ENCODE measurements around the gene ACADSB. TPM values are rescaled to one million over a fixed set of nuclear protein-coding genes. Genes with fewer than 3 reads are reported as not detected.

Gene ACADSB
- polyA plus RNA-seq, 1 donor from 2014 or later = 20.3 TPM

DNA sequence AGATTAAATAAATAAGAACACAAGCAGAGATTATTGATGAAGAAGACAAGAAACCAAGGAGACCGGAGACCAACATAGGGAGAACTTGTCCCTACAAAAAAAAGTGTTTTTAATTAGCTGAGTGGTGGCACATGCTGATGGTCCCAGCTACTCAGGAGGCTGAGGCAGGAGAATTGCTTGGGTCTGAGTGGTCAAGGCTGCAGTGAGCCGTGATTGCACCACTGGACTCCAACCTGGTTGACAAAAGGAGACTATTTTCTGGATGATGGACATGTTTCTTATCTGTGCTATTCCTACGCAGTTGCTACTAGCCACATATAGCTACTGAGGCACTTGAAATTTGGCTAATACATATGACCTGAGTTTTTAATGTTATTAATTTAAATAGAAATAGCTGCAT, 9.9 kb upstream of the ACADSB start:
- Histone ChIP-seq H4K20me1 (ENCODE audit: insufficient read depth) (no peaks in the 10 kb centered on the region), H2AFZ (ENCODE audit: low read depth, low read length) (no peak overlapping the region), H3K27me3 (ENCODE audit: insufficient read depth, low read depth, low read length) (no peaks in the 10 kb centered on the region), H3K27ac (ENCODE audit: low read length) (no peak overlapping the region), H3K79me2 (replicated peaks; ENCODE audit: insufficient read depth, low read length) (peaks cover 9% of the 10 kb centered on the region), H3K9me3 (ENCODE audit: low read length) (no peaks in the 10 kb centered on the region), H3K36me3 (ENCODE audit: insufficient read depth, low read length) (no peaks in the 10 kb centered on the region), H3K4me2 (ENCODE audit: low read length) (no peak overlapping the region), H3K9me2 (ENCODE audit: insufficient read depth, low read length) (no peaks in the 10 kb centered on the region), H3K9ac (ENCODE audit: low read length) (no peak overlapping the region), H3F3A (ENCODE audit: insufficient read depth, low read length, poor library complexity, severe bottlenecking) (no peaks in the 10 kb centered on the region), H3K4me3 (ENCODE audit: low read length) (no peak overlapping the region)
- TF ChIP-seq EP300 (conservative IDR thresholded peaks at IDR 0.05; ENCODE audit: poor library complexity, severe bottlenecking) = no peak
- no peak for TF ChIP-seq TAF1 (IDR thresholded peaks at IDR 0.05; ENCODE audit: low read depth)
- no peak for TF ChIP-seq EZH2 (IDR thresholded peaks at IDR 0.05; ENCODE audit: borderline replicate concordance, insufficient read depth, low read length, poor library complexity, severe bottlenecking)
- no peak for TF ChIP-seq SMC3 (conservative IDR thresholded peaks at IDR 0.05; ENCODE audit: poor library complexity)
- TF ChIP-seq, protein P1, sequence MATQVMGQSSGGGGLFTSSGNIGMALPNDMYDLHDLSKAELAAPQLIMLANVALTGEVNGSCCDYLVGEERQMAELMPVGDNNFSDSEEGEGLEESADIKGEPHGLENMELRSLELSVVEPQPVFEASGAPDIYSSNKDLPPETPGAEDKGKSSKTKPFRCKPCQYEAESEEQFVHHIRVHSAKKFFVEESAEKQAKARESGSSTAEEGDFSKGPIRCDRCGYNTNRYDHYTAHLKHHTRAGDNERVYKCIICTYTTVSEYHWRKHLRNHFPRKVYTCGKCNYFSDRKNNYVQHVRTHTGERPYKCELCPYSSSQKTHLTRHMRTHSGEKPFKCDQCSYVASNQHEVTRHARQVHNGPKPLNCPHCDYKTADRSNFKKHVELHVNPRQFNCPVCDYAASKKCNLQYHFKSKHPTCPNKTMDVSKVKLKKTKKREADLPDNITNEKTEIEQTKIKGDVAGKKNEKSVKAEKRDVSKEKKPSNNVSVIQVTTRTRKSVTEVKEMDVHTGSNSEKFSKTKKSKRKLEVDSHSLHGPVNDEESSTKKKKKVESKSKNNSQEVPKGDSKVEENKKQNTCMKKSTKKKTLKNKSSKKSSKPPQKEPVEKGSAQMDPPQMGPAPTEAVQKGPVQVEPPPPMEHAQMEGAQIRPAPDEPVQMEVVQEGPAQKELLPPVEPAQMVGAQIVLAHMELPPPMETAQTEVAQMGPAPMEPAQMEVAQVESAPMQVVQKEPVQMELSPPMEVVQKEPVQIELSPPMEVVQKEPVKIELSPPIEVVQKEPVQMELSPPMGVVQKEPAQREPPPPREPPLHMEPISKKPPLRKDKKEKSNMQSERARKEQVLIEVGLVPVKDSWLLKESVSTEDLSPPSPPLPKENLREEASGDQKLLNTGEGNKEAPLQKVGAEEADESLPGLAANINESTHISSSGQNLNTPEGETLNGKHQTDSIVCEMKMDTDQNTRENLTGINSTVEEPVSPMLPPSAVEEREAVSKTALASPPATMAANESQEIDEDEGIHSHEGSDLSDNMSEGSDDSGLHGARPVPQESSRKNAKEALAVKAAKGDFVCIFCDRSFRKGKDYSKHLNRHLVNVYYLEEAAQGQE (IDR thresholded peaks at IDR 0.05; ENCODE audit: borderline replicate concordance) = no peak
- no peak for TF ChIP-seq POLR2AphosphoS5 (IDR thresholded peaks at IDR 0.05)
- no peak for TF ChIP-seq RAD21 (conservative IDR thresholded peaks at IDR 0.05)
- TF ChIP-seq MXI1 (conservative IDR thresholded peaks at IDR 0.05; ENCODE audit: poor library complexity, severe bottlenecking) = no peak
- TF ChIP-seq, protein P2, sequence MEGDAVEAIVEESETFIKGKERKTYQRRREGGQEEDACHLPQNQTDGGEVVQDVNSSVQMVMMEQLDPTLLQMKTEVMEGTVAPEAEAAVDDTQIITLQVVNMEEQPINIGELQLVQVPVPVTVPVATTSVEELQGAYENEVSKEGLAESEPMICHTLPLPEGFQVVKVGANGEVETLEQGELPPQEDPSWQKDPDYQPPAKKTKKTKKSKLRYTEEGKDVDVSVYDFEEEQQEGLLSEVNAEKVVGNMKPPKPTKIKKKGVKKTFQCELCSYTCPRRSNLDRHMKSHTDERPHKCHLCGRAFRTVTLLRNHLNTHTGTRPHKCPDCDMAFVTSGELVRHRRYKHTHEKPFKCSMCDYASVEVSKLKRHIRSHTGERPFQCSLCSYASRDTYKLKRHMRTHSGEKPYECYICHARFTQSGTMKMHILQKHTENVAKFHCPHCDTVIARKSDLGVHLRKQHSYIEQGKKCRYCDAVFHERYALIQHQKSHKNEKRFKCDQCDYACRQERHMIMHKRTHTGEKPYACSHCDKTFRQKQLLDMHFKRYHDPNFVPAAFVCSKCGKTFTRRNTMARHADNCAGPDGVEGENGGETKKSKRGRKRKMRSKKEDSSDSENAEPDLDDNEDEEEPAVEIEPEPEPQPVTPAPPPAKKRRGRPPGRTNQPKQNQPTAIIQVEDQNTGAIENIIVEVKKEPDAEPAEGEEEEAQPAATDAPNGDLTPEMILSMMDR (IDR thresholded peaks at IDR 0.05; ENCODE audit: poor library complexity, severe bottlenecking) = no peak

DNA sequence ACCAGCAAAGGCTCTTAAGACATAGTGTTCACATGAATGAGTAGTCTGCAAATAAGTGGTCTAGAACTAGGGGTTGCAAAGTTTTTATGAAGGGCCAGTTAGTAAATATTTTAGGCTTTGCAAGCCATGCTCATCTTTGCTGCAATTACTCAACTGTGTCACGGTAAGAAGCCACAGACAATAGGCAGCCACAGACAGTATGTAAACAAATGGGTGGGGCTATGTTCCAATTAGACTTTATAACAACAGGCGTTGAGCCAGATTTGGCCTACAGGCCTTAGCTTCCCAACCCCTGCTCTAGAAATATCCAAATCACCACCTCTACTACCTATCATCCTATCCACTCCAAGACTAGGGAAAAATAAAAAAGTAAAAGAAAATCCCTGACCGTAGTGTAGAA, 9.5 kb upstream of the ACADSB start:
- Histone ChIP-seq H3F3A (ENCODE audit: insufficient read depth, low read length, poor library complexity, severe bottlenecking) (no peaks in the 10 kb centered on the region), H3K4me2 (ENCODE audit: low read length) (no peak overlapping the region), H3K36me3 (ENCODE audit: insufficient read depth, low read length) (no peaks in the 10 kb centered on the region), H4K20me1 (ENCODE audit: insufficient read depth) (no peaks in the 10 kb centered on the region), H3K27me3 (ENCODE audit: insufficient read depth, low read depth, low read length) (no peaks in the 10 kb centered on the region), H3K9me2 (ENCODE audit: insufficient read depth, low read length) (no peaks in the 10 kb centered on the region), H3K9ac (ENCODE audit: low read length) (no peak overlapping the region), H2AFZ (ENCODE audit: low read depth, low read length) (no peak overlapping the region), H3K9me3 (ENCODE audit: low read length) (no peaks in the 10 kb centered on the region), H3K4me3 (ENCODE audit: low read length) (no peak overlapping the region), H3K27ac (ENCODE audit: low read length) (no peak overlapping the region), H3K79me2 (replicated peaks; ENCODE audit: insufficient read depth, low read length) (peaks cover 9% of the 10 kb centered on the region)
- TF ChIP-seq RAD21 (conservative IDR thresholded peaks at IDR 0.05) = no peak
- TF ChIP-seq, protein P2 (IDR thresholded peaks at IDR 0.05; ENCODE audit: poor library complexity, severe bottlenecking) = no peak
- TF ChIP-seq EZH2 (IDR thresholded peaks at IDR 0.05; ENCODE audit: borderline replicate concordance, insufficient read depth, low read length, poor library complexity, severe bottlenecking) = no peak
- TF ChIP-seq TAF1 (IDR thresholded peaks at IDR 0.05; ENCODE audit: low read depth) = no peak
- no peak for TF ChIP-seq POLR2AphosphoS5 (IDR thresholded peaks at IDR 0.05)
- TF ChIP-seq EP300 (conservative IDR thresholded peaks at IDR 0.05; ENCODE audit: poor library complexity, severe bottlenecking) = no peak
- no peak for TF ChIP-seq SMC3 (conservative IDR thresholded peaks at IDR 0.05; ENCODE audit: poor library complexity)
- TF ChIP-seq, protein P1 (IDR thresholded peaks at IDR 0.05; ENCODE audit: borderline replicate concordance) = no peak
- no peak for TF ChIP-seq MXI1 (conservative IDR thresholded peaks at IDR 0.05; ENCODE audit: poor library complexity, severe bottlenecking)
